ENCODE measurements around the gene TCF21.

GRCh38 chr6:133856911-133857310 lies 32.0 kb upstream of the TCF21 start:
- TF ChIP-seq POLR2A (IDR thresholded peaks at IDR 0.05) (no peak), CTCF (IDR thresholded peaks at IDR 0.05) (no peak), POLR2AphosphoS5 (IDR thresholded peaks at IDR 0.05) (no peak), EP300 (IDR thresholded peaks at IDR 0.05) (no peak)

All from gastroesophageal sphincter (tissue), 3 donors.